ENCODE data around the gene SHFL. TPM values are rescaled to one million over a fixed set of nuclear protein-coding genes. Genes with fewer than 3 reads are reported as not detected.

SHFL gene
- polyA plus RNA-seq, 1 donor from 2014 or later = 1.2 TPM

- no peaks in the 10 kb centered on the region for H4K20me1 ChIP-seq (ENCODE audit: insufficient read depth)
- H3K36me3 ChIP-seq (ENCODE audit: insufficient read depth, low read length) = no peaks in the 10 kb centered on the region
- TF ChIP-seq RAD21 (conservative IDR thresholded peaks at IDR 0.05) = no peak
- TF ChIP-seq EZH2 (IDR thresholded peaks at IDR 0.05; ENCODE audit: borderline replicate concordance, insufficient read depth, low read length, poor library complexity, severe bottlenecking) = no peak
- no peak for TF ChIP-seq CTCF (IDR thresholded peaks at IDR 0.05; ENCODE audit: poor library complexity, severe bottlenecking)
- TF ChIP-seq REST (IDR thresholded peaks at IDR 0.05; ENCODE audit: borderline replicate concordance) = no peak
- no peak for TF ChIP-seq POLR2AphosphoS5 (IDR thresholded peaks at IDR 0.05)
- no peak for TF ChIP-seq MXI1 (conservative IDR thresholded peaks at IDR 0.05; ENCODE audit: poor library complexity, severe bottlenecking)
- TF ChIP-seq TAF1 (IDR thresholded peaks at IDR 0.05; ENCODE audit: low read depth) = no peak
- no peak for TF ChIP-seq EP300 (conservative IDR thresholded peaks at IDR 0.05; ENCODE audit: poor library complexity, severe bottlenecking)
- no peak for TF ChIP-seq SMC3 (conservative IDR thresholded peaks at IDR 0.05; ENCODE audit: poor library complexity)
- H3K27ac ChIP-seq (ENCODE audit: low read length) = no peak overlapping the region
- H3K9me2 ChIP-seq (ENCODE audit: insufficient read depth, low read length) = no peaks in the 10 kb centered on the region
- H3K4me3 ChIP-seq (ENCODE audit: low read length) = no peak overlapping the region
- peaks cover 34% of the 10 kb centered on the region for H3K27me3 ChIP-seq (ENCODE audit: insufficient read depth, low read depth, low read length)
- no peak overlapping the region for H3K9ac ChIP-seq (ENCODE audit: low read length)
- no peaks in the 10 kb centered on the region for H3K79me2 ChIP-seq (replicated peaks; ENCODE audit: insufficient read depth, low read length)
- H2AFZ ChIP-seq (ENCODE audit: low read depth, low read length) = no peak overlapping the region
- H3K9me3 ChIP-seq (ENCODE audit: low read length) = no peaks in the 10 kb centered on the region
- H3K4me2 ChIP-seq (ENCODE audit: low read length) = no peak overlapping the region
- H3F3A ChIP-seq (ENCODE audit: insufficient read depth, low read length, poor library complexity, severe bottlenecking) = no peaks in the 10 kb centered on the region
Measured at GRCh38 chr19:10087296-10088061, 1.4 kb downstream of the SHFL start.

- TF ChIP-seq TAF1 (IDR thresholded peaks at IDR 0.05; ENCODE audit: low read depth) (no peak), EP300 (conservative IDR thresholded peaks at IDR 0.05; ENCODE audit: poor library complexity, severe bottlenecking) (no peak), CTCF (IDR thresholded peaks at IDR 0.05; ENCODE audit: poor library complexity, severe bottlenecking) (no peak), REST (IDR thresholded peaks at IDR 0.05; ENCODE audit: borderline replicate concordance) (no peak), SMC3 (conservative IDR thresholded peaks at IDR 0.05; ENCODE audit: poor library complexity) (no peak)
- no peaks in the 10 kb centered on the region for H3K9me3 ChIP-seq (ENCODE audit: low read length)
- H2AFZ ChIP-seq (ENCODE audit: low read depth, low read length) = no peak overlapping the region
- no peaks in the 10 kb centered on the region for H3K79me2 ChIP-seq (replicated peaks; ENCODE audit: insufficient read depth, low read length)
- H3K36me3 ChIP-seq (ENCODE audit: insufficient read depth, low read length) = no peaks in the 10 kb centered on the region
- H3K4me3 ChIP-seq (ENCODE audit: low read length) = no peak overlapping the region
- no peaks in the 10 kb centered on the region for H4K20me1 ChIP-seq (ENCODE audit: insufficient read depth)
- H3K4me2 ChIP-seq (ENCODE audit: low read length) = no peak overlapping the region
- H3K9ac ChIP-seq (ENCODE audit: low read length) = no peak overlapping the region
- H3F3A ChIP-seq (ENCODE audit: insufficient read depth, low read length, poor library complexity, severe bottlenecking) = no peaks in the 10 kb centered on the region
- H3K27me3 ChIP-seq (ENCODE audit: insufficient read depth, low read depth, low read length) = peaks cover 31% of the 10 kb centered on the region
- H3K9me2 ChIP-seq (ENCODE audit: insufficient read depth, low read length) = no peaks in the 10 kb centered on the region
- H3K27ac ChIP-seq (ENCODE audit: low read length) = no peak overlapping the region
Measured at GRCh38 chr19:10088949-10089554, 2.9 kb downstream of the SHFL start.

All from neural cell (in vitro differentiated cells).